GM18907 (cell line): ENCODE measurements around the gene ENOX1.

ENCODE experiments used
- ATAC-seq: cut with Tn5 transposase; IDR thresholded peaks from one replicate; pipeline ENCODE4 v1.9.1; 2021; ENCODE audit warnings: mild to moderate bottlenecking, moderate library complexity; ENCODE audit not compliant: unreplicated experiment

Gene ENOX1

GRCh38 chr13:43744261-43745031 is 42.3 kb downstream of the ENOX1 start:
- no peak for ATAC-seq

DNA sequence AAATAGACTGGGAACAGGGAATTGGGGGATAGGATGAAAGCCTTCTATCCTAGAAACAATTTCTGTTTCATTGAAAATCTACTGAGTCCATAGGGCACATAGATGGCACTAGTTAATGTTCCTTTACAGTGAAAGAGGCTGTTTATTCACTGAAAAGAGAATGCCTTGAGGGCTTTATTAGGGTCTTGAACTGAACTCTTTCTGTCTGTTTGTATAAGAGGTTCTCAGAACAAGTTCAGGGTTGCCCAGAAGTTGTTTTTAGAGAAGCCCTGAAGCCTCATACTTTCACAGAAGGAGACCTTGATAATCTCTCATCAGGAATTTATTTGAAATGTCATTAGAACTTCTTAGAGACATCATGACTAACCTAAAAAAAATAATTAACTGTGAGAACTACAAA is 43.9 kb downstream of the ENOX1 start:
- ATAC-seq: no peak

DNA sequence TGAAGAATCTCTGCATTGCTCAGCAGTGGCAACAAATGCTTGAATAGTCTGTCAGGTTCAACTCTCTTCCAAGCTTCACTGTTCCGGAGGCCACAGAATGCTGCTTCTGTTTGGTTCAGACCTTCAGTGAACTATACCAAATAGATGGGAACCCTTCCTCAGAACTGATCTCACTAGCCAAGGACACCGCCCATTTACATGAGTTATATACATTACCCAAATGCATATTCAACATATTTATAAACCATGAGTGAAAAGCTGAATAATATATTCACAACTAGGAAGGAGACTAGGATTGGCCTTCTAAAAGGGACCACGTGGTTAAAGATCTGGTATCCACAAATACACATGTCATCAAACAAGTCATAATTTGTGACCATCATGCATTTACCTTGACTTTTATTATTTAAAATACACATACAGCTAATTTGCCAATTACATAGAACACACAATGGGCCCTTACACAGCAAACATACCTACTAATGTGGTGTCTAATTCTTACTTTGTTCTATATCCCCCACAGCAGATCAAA is 49.3 kb downstream of the ENOX1 start:
- ATAC-seq: no peak

GRCh38 chr13:43732726-43733125 is 54.0 kb downstream of the ENOX1 start:
- ATAC-seq: no peak

GRCh38 chr13:43731296-43731695 is 55.5 kb downstream of the ENOX1 start:
- ATAC-seq: no peak

GRCh38 chr13:43730642-43731041 is 56.1 kb downstream of the ENOX1 start:
- no peak for ATAC-seq

DNA sequence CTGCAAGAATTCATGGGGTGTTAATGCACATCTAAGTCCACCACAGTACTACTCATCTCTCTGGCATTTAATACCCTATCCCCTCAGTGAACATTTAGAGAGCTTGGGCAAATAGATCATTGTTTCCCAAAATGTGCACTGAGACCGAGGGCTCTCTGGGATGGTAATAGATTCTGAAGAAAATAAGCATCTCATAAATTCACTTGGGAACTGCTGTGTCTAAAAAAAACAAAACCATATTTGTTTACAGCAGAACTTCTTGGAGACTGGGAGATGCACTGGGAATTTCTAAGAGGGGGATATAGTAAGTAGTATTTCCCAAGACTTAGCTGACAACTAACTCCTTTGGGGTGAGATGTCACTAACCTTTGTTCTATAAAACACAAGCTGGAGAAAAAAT is 58.4 kb downstream of the ENOX1 start:
- no peak for ATAC-seq

DNA sequence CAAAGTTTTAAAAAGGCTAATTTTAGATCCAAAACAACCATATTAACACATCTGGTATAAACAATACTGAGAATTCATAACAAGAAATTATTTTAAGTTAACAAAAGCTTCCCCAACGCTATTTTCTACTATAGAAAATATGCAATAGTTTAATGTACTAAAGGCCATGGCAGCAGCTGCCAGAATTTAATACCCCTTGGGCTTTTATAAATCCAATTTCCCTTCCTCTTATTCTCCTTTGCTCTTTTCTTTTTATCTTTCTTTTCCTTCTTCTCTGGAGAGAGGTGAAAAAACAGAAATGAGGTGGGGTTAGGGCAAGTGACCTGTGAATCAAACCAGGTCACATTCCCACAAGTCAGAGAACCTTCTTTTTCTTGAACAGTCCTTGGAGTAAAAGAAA is 58.9 kb downstream of the ENOX1 start:
- no peak for ATAC-seq

- no peak for ATAC-seq
These were observed 61.3 kb downstream of the ENOX1 start for GRCh38 chr13:43725460-43725859.

DNA sequence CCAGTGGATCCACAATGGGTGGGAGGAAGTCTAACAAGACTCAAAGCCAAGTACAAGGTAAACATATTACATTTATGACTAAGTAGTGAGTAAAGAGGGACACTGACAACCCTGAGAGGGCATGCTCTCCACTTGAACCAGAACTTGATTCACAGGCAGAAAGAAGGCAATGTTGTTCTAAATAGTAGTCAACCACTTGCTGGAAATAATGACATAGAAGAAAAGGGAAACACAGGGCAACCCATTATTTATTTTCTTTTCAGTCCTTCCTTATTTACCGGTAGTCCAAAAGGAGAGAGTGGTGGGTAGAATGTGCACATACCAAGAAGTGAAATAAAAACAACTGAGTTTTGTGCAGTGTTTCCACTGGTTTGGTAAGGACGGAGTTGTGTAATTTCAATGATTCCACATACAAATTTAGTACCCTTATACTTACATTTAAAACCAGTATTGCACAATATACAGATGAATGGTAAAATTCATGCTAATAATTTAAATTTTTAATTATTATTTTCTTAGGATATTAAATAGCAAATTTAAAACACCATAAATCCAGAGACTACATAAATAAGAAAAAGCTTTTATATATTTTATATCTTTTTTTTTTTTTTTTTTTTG is 65.9 kb downstream of the ENOX1 start:
- ATAC-seq: no peak

- ATAC-seq: no peak
These were observed 88.0 kb downstream of the ENOX1 start for GRCh38 chr13:43698758-43699157.

- no peak for ATAC-seq
These were observed 88.8 kb downstream of the ENOX1 start for GRCh38 chr13:43698009-43698408.

DNA sequence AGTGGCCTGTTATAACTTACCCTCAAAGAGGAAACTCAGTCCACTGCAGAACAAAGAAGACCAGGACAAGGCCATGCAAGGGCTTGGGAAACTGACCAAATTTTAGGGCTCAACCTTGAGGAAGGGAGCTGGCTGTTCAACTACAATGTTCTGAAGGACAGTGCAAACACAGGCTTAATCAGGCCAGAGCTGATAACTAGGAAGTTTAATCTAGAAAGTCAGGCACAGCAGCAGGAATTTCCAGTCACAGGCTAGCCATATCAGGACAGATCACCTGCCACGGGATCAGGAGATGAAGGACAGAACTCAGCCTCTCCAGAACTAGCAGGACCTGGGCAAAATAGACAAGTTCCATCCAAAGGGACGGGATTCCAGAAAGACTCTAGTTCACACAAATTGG is 89.4 kb downstream of the ENOX1 start:
- no peak for ATAC-seq

DNA sequence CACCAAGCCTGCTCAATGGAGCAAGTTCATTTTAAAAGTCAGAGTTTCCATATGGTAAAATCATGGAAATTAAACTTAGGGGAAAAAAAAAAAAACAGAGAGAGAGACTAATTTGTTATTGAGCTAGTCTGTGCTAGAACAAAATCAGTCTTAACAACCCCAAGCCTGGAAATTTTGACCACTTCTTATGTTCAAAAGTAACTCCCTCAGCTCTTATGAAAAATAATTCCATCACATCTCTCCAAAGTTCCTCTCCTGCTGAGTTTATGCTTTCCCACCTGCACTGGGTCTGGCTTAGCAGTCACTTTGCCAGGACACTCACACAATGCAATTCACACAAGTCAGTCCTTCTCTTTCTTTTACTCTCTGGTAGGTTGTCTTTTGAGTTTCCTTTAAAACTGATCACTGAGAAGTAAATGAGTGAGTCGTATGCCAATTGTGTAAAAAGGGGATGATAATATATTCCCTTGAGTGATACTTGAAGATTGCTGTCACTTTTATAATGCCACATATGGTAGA is 92.6 kb downstream of the ENOX1 start:
- ATAC-seq: no peak

GRCh38 chr13:43693639-43694038 is 93.1 kb downstream of the ENOX1 start:
- ATAC-seq: no peak

GRCh38 chr13:43688227-43688907 is 98.4 kb downstream of the ENOX1 start:
- no peak for ATAC-seq

- ATAC-seq: no peak
These were observed 99.7 kb downstream of the ENOX1 start for GRCh38 chr13:43687038-43687437.

- no peak for ATAC-seq
These were observed 100.2 kb downstream of the ENOX1 start for GRCh38 chr13:43686557-43686956.

GRCh38 chr13:43684963-43685725 is 101.6 kb downstream of the ENOX1 start:
- no peak for ATAC-seq

DNA sequence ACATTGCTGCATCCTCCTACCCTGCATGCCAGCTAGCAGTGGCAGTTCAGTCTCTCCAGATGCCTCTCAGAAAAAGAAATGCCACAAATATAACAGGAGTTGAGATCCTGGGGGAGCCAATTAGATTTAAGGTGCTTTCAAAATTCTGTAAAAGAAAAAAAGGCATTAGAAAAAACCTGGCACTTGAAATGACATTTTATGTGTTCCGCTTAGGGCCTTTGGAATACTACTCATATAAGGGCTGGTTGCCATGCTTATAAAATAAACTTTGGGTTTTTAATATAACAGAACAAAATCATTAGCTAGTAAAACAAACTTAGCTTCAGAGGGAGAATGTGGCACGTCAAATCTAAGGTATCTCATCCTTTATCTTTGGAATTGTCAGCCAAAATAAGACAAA is 104.1 kb downstream of the ENOX1 start:
- ATAC-seq: no peak

GRCh38 chr13:43676320-43676719 is 110.5 kb downstream of the ENOX1 start:
- ATAC-seq: peak; percentile 85
